Stomach smooth muscle (tissue), 2 donors: ENCODE results near the gene ACVR2B.

Source experiments
- H3K27ac ChIP-seq: one replicate; pipeline ENCODE4 v1.7.0; 2013; ENCODE audit warnings: mild to moderate bottlenecking, low read length, inconsistent platforms
- H3K27me3 ChIP-seq, 2 donors: one replicate each; pipeline ENCODE4 v1.7.0; 2013; ENCODE audit warnings: low read length in 2 of 2; ENCODE audit not compliant: insufficient read depth in 2 of 2, control insufficient read depth in 1 of 2
- H3K36me3 ChIP-seq, 2 donors: one replicate each; pipeline ENCODE4 v1.7.0; 2013; ENCODE audit warnings: low read length in 2 of 2; ENCODE audit not compliant: control insufficient read depth in 2 of 2, insufficient read depth in 2 of 2
- H3K4me1 ChIP-seq: one replicate; pipeline ENCODE4 v1.7.0; 2013; ENCODE audit warnings: low read length; ENCODE audit not compliant: control insufficient read depth, insufficient read depth
- H3K4me3 ChIP-seq, 2 donors: one replicate each; pipeline ENCODE4 v1.7.0; 2013; ENCODE audit warnings: low read length in 2 of 2
- H3K9ac ChIP-seq, 2 donors: one replicate each; pipeline ENCODE4 v1.7.0; 2013; ENCODE audit warnings: low read length in 2 of 2, mild to moderate bottlenecking in 1 of 2
- H3K9me3 ChIP-seq, 2 donors: one replicate each; pipeline ENCODE4 v1.7.0; 2013; ENCODE audit warnings: low read length in 2 of 2; ENCODE audit not compliant: control insufficient read depth in 2 of 2
- donor health status: healthy.
- donor health status: Pancreatic carcinoma.

ACVR2B gene

GRCh38 chr3:38446085-38446686, 7.5 kb upstream of the ACVR2B start:
- Histone ChIP-seq H3K27ac (no peak overlapping the region), H3K4me1 (no peaks in the 10 kb centered on the region), H3K9me3 (no peaks in the 10 kb centered on the region), H3K36me3 (no peaks in the 10 kb centered on the region), H3K27me3 (no peaks in the 10 kb centered on the region), H3K9ac (no peak overlapping the region), H3K4me3 (no peak overlapping the region)

DNA sequence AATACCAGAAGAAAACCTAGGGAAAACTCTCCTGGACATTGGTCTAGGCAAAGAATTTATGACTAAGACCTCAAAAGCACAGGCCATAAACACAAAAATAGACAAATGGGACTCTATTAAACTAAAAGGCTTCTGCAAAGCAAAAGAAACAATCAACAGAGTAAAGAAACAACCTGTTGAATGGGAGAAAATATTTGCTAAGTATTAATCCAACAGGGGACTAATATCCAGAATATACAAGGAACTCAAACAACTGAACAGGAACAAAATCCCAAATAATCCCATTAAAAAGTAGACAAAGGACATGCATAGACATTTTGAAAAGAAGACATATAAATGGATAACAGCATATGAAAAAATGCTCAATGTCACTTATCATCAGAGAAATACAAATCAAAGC, 6.9 kb upstream of the ACVR2B start:
- H3K27me3 ChIP-seq = no peaks in the 10 kb centered on the region
- H3K4me3 ChIP-seq = no peak overlapping the region
- no peak overlapping the region for H3K9ac ChIP-seq
- H3K9me3 ChIP-seq = no peaks in the 10 kb centered on the region
- H3K27ac ChIP-seq = no peak overlapping the region
- no peaks in the 10 kb centered on the region for H3K36me3 ChIP-seq
- no peaks in the 10 kb centered on the region for H3K4me1 ChIP-seq

- Histone ChIP-seq H3K9me3 (no peaks in the 10 kb centered on the region), H3K27ac (no peak overlapping the region), H3K9ac (no peak overlapping the region), H3K36me3 (no peaks in the 10 kb centered on the region), H3K4me3 (no peak overlapping the region), H3K4me1 (peaks cover 17% of the 10 kb centered on the region), H3K27me3 (no peaks in the 10 kb centered on the region)
These were observed 2.8 kb upstream of the ACVR2B start for GRCh38 chr3:38450853-38451252.

DNA sequence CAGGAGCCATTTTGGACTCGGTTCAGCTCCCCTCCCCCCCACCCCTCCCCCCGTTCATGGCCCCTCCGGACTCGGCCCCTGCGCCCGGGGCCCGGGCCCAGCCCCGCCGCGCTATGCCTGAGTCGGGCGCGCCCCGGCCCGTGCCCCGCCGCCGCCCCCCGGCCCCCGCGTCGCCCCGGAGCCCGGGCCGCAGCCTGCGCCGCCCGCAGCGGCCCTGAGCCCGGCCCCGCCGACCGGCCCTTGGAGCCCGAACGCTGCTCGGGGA, 155 bp downstream of the ACVR2B start:
- H3K9ac ChIP-seq = peak overlapping the region; percentile 69 to 79
- peaks cover 28% of the 10 kb centered on the region for H3K4me1 ChIP-seq
- no peaks in the 10 kb centered on the region for H3K9me3 ChIP-seq
- H3K27ac ChIP-seq = no peak overlapping the region
- H3K36me3 ChIP-seq = no peaks in the 10 kb centered on the region
- H3K27me3 ChIP-seq = no peaks in the 10 kb centered on the region
- H3K4me3 ChIP-seq = peak overlapping the region in 1 of 2 donors; percentile 85

DNA sequence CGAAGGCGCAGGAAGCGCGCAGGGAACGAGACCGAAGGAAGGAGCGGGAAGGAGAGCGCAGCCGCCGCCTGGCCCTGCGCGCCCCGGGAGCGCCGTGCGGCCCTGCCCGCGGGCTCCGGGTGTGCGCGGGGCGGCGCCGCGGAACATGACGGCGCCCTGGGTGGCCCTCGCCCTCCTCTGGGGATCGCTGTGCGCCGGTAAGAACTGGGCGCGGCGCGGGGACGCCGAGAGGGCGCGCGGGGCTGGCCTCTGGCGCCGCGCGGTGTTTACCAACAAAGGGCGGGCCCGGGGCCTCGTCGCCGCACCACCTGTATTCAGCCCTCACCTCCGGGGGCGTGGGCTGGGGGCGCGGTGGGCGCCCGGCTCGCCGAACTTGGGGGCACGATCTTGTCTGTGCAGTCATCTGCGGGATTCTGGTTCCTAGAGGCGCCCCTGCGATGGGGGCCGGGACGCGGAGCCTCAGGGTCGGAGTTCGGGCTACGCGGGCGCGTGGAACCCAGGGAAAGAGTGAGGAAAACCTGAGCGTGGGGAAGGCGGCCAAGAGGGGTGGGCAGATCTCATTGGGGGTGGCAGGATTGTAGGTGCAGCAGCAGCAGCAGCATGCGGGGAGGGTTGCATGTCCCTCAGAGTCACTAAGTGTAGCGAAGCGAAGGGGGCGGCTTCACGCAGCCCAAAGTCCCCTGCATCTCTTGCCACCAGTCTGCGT, 641 bp downstream of the ACVR2B start:
- peaks cover 33% of the 10 kb centered on the region for H3K4me1 ChIP-seq

GRCh38 chr3:38454884-38455638, 1.4 kb downstream of the ACVR2B start:
- Histone ChIP-seq H3K36me3 (no peaks in the 10 kb centered on the region), H3K4me1 (peaks cover 40% of the 10 kb centered on the region), H3K27ac (peak overlapping the region; percentile 70), H3K27me3 (no peaks in the 10 kb centered on the region), H3K4me3 (peak overlapping the region; percentile 85 to 87), H3K9ac (peak overlapping the region; percentile 78 to 79), H3K9me3 (no peaks in the 10 kb centered on the region)

More for the DNA sequence above, 641 bp downstream of the ACVR2B start:
- Histone ChIP-seq H3K9me3 (no peaks in the 10 kb centered on the region), H3K4me3 (peak overlapping the region; percentile 85 to 87), H3K9ac (peak overlapping the region; percentile 69 to 79), H3K27me3 (no peaks in the 10 kb centered on the region), H3K36me3 (no peaks in the 10 kb centered on the region), H3K27ac (peak overlapping the region; percentile 70)

- Histone ChIP-seq H3K9ac (peak overlapping the region; percentile 78 to 79), H3K4me1 (peaks cover 48% of the 10 kb centered on the region), H3K27me3 (no peaks in the 10 kb centered on the region), H3K27ac (peak overlapping the region; percentile 70), H3K4me3 (peak overlapping the region; percentile 85 to 87), H3K9me3 (no peaks in the 10 kb centered on the region), H3K36me3 (no peaks in the 10 kb centered on the region)
These were observed 2.1 kb downstream of the ACVR2B start for GRCh38 chr3:38455639-38456430.

DNA sequence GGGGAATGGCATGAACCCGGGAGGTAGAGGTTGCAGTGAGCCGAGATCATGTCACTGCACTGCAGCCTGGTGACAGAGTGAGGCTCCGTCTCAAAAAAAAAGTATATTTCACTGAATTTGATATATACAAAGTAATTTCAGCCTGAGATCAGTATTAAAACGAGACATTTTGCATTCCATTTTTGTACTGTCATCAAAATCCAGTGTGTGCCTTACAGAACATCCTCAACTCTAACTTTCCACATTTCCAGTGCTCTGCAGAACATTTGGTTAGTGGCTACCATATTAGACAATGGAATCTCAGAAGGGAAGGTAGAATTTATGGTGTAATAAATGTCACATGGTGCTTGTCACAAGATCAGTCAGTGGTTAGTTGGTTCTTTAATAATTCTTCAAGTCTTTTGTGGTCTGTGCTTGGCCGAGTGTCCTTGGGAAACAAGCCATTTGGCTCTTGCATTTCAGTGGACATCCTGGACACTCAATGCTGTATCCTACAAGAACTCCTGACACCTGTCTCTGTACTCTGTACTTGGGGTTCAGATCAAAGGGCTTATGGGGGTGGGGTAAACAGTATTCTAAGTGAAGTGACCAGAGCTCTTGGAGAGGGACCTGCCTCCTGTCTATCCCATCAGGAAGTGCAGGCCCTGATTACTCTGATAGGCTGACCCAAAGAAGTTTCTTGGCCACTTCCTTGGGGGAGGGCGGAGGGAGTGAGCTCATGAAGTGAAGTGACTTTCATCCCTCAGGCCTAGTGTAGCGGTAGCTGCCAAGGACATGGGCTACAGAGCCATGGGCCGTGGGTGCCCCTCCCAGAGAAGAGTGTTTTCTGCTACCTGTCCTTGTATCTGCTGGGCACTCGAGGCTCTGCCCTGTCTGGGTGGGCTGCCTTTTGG, 3.7 kb downstream of the ACVR2B start:
- Histone ChIP-seq H3K9ac (no peak overlapping the region), H3K27ac (no peak overlapping the region), H3K4me1 (peaks cover 54% of the 10 kb centered on the region), H3K9me3 (no peaks in the 10 kb centered on the region), H3K27me3 (no peaks in the 10 kb centered on the region), H3K4me3 (no peak overlapping the region), H3K36me3 (no peaks in the 10 kb centered on the region)

- no peaks in the 10 kb centered on the region for H3K27me3 ChIP-seq
- H3K4me3 ChIP-seq = peak overlapping the region in 1 of 2 donors; percentile 54
- no peaks in the 10 kb centered on the region for H3K9me3 ChIP-seq
- H3K4me1 ChIP-seq = peaks cover 48% of the 10 kb centered on the region
- peak overlapping the region; percentile 6 for H3K27ac ChIP-seq
- peak overlapping the region in 1 of 2 donors; percentile 21 for H3K9ac ChIP-seq
- no peaks in the 10 kb centered on the region for H3K36me3 ChIP-seq
These were observed 5.3 kb downstream of the ACVR2B start for GRCh38 chr3:38458796-38459498.
